IMR-90 (cell line): ENCODE data around the gene CFAP92.

Experiments used
- CEBPB ChIP-seq: IDR thresholded peaks from 2 replicates; pipeline ENCODE4 v1.6.1; 2012; ENCODE audit warnings: low read depth, low read length, improper control_type of control experiment
- CTCF ChIP-seq: conservative IDR thresholded peaks from 2 replicates; pipeline ENCODE4 v1.5.1; 2012; ENCODE audit warnings: mild to moderate bottlenecking, low read depth, low read length, improper control_type of control experiment
- ELK1 ChIP-seq: fragments of 150-350 bp; IDR thresholded peaks from 2 replicates; pipeline ENCODE4 v1.6.1; 2016; ENCODE audit warnings: low read depth, mild to moderate bottlenecking, low read length, moderate library complexity, borderline replicate concordance
- MAZ ChIP-seq: IDR thresholded peaks from 2 replicates; pipeline ENCODE4 v1.6.1; 2012; ENCODE audit warnings: low read depth, mild to moderate bottlenecking, low read length, improper control_type of control experiment, moderate library complexity, borderline replicate concordance
- MXI1 ChIP-seq: IDR thresholded peaks from 2 replicates; pipeline ENCODE4 v1.6.1; 2012; ENCODE audit warnings: low read depth, mild to moderate bottlenecking, low read length, moderate library complexity, borderline replicate concordance
- POLR2A ChIP-seq: IDR thresholded peaks from 2 replicates; pipeline ENCODE4 v1.6.1; 2012; ENCODE audit warnings: mild to moderate bottlenecking, low read depth, low read length

GRCh38 chr3:129018751-129019150 is 24.9 kb upstream of the CFAP92 start:
- TF ChIP-seq POLR2A (no peak), CTCF (no peak), MAZ (no peak), MXI1 (no peak), ELK1 (no peak), CEBPB (no peak)
